Measurements from ENCODE around the gene NCBP1. TPM values are rescaled to one million over a fixed set of nuclear protein-coding genes. Genes with fewer than 3 reads are reported as not detected.

NCBP1 gene
- 10 to 100 TPM; 39.3 to 43.2 TPM for total RNA-seq

GRCh38 chr9:97632985-97633858, at the start of gene NCBP1, which contains the start of gene TSTD2:
NCBP1 (plus strand) TSS chr9:97633821; CDS start chr9:97633882, 61 bp downstream.
TSTD2 (minus strand) TSS chr9:97633368; CDS start chr9:97627562, 5,806 bp downstream.

GRCh38 chr9:97696803-97697601, 63.4 kb downstream of the NCBP1 start, which contains the start of gene XPA:
XPA (minus strand) TSS chr9:97697340; CDS start chr9:97697292, 48 bp downstream.

Other genes starting within 250 kb of the NCBP1 start
- 1 to 10 TPM; 8.3 to 9.4 TPM for gene TDRD7, start 221.7 kb upstream of the NCBP1 start, total RNA-seq
- under 1 TPM; 0.48 to 0.66 TPM for gene TMOD1, start 132.2 kb upstream of the NCBP1 start, total RNA-seq
- 10 to 100 TPM; 15.5 to 16.8 TPM for gene TSTD2, start 453 bp upstream of the NCBP1 start, total RNA-seq
- 10 to 100 TPM; 13.0 to 16.1 TPM for gene XPA, start 63.5 kb downstream of the NCBP1 start, total RNA-seq
- gene FOXE1, start 219.4 kb downstream of the NCBP1 start, total RNA-seq, result under 1 TPM in 1 of 2 experiments, not detected in 1; 0.10 TPM